Heart right ventricle (tissue), 16 donors: ENCODE data around the gene NOP10. TPM values are rescaled to one million over a fixed set of nuclear protein-coding genes. Genes with fewer than 3 reads are reported as not detected.
A peak's percentile ranks its signal among the peaks of the same experiment; 100 is the strongest.

Experiments used
- ATAC-seq, 8 donors: fragments of 200-7000 bp; cut with Tn5 transposase; one replicate each; pipeline ENCODE4 v1.9.1; 2020; ENCODE audit warnings: mild to moderate bottlenecking in 8 of 8, moderate library complexity in 8 of 8, moderate number of reproducible peaks in 1 of 8
- DNase-seq, 2 donors: peaks; one replicate each; pipeline ENCODE4 v3.0.0-alpha.2; 2020
- H3K27ac ChIP-seq, 10 donors: fragments of 200-600 bp; sonication (generic) in 2 of 10; one replicate each; pipeline versions ENCODE4 v1.5.0 to v1.8.0; 2020 to 2022; ENCODE audit warnings: mild to moderate bottlenecking in 3 of 10
- H3K27me3 ChIP-seq, 7 donors: fragments of 200-600 bp; one replicate each; pipeline ENCODE4 v1.8.0; 2021 to 2022; ENCODE audit warnings: mild to moderate bottlenecking in 2 of 7
- H3K36me3 ChIP-seq, 9 donors: fragments of 200-600 bp; sonication (generic) in 1 of 9; one replicate each; pipeline versions ENCODE4 v1.5.0 to v1.8.0; 2020 to 2022; ENCODE audit warnings: mild to moderate bottlenecking in 2 of 9
- H3K4me1 ChIP-seq, 9 donors: fragments of 200-600 bp; sonication (generic) in 1 of 9; one replicate each; pipeline versions ENCODE4 v1.5.0 to v1.8.0; 2020 to 2022; ENCODE audit warnings: mild to moderate bottlenecking in 4 of 9
- H3K4me3 ChIP-seq, 10 donors: fragments of 200-600 bp; sonication (generic) in 2 of 10; one replicate each; pipeline versions ENCODE4 v1.5.0 to v1.8.0; 2020 to 2022; ENCODE audit warnings: mild to moderate bottlenecking in 7 of 10, moderate library complexity in 2 of 10
- H3K9me3 ChIP-seq, 11 donors: fragments of 200-600 bp in 10 of 11; sonication (generic) in 2 of 11; one replicate each; pipeline versions ENCODE4 v1.5.0 to v1.8.0; 2013 to 2022; ENCODE audit warnings: mild to moderate bottlenecking in 2 of 11, control low read depth in 1 of 11, moderate library complexity in 1 of 11
- WGBS, 2 donors: extraction: QIAGEN DNeasy Blood & Tissue Kit; methylation state at CpG; one replicate each; pipeline ENCODE4 v1.1.7; 2013; ENCODE audit warnings: inconsistent platforms in 1 of 2; 5-methylcytosine and 5-hydroxymethylcytosine counted together
- intact Hi-C, 10 donors: fragments of 100-400 bp; cut with DNase I; formaldehyde crosslinking; loops; one replicate each; pipeline versions ENCODE4 v1.11.1 to v1.14.2; 2022
- polyA plus RNA-seq, 2 donors: library from polyadenylated mRNA; stranded (reverse); fragments of 200-250 nt; gene quantifications; one replicate each; pipeline ENCODE4 v1.2.3, GENCODE V29; 2013
- total RNA-seq, 10 donors: library from RNA; stranded (reverse); fragmentation: NEBNext Ultra II Directional in 3 of 10; extraction: Animal tissue kit (Norgen Biotek cat#: 25700) in 3 of 10; gene quantifications; one replicate each; pipeline versions ENCODE4 v1.2.1 to v1.2.4, GENCODE V29; 2021 to 2023
- TF ChIP-seq, protein P1 (sequence below), 9 donors: fragments of 200-600 bp; sonication (generic) in 2 of 9; IDR thresholded peaks; one replicate each; pipeline versions ENCODE4 v1.5.0 to v1.8.0; 2021 to 2022; ENCODE audit warnings: antibody characterized with exemption in 9 of 9, mild to moderate bottlenecking in 5 of 9, moderate library complexity in 1 of 9
- donor health status: Arrhythmogenic right ventricular cardiomyopathy.
- donor health status: ischemic (EF 13 %, LVEDD 7.1; RV severe dilation, severe dysfunction).
- donor health status: healthy with polysubstance abuse.
- donor health status: DM: no; HTN: yes; CAD: no.
- donor health status: DM: no; HTN: no; CAD: no.
- donor health status: ischemic (EF 25% LVEDD 6.9; RV normal size, moderate dysfunction).
- donor health status: ischemic (EF 25% LVEDD 5.7; RV mildly dilated, moderate dysfunction).
- donor health status: healthy.
- donor health status: DM: yes; HTN: yes; CAD: no.
- donor health status: Ischemic cardiomyopathy.
- donor health status: ischemic (EF 35%, LVEDD 5.7; RV mildly dilated, moderate dysfunction).
- donor health status: nonischemic (EF 11% LVEDD 7.7; RV severe dilation, severe dysfunction).
- donor health status: DM: yes; HTN: yes; CAD: no.
- donor health status: PGD.
- donor health status: ischemic (EF 29% LVEDD 5.4; RV normal size, mild dysfunction).
- donor health status: nonischemic (EF 23%, LVEDD 6.1; RV moderate dilation, normal function).

Gene NOP10
- total and polyA plus RNA-seq, 12 donors = 92.3 to 410 (median 119) TPM

DNA sequence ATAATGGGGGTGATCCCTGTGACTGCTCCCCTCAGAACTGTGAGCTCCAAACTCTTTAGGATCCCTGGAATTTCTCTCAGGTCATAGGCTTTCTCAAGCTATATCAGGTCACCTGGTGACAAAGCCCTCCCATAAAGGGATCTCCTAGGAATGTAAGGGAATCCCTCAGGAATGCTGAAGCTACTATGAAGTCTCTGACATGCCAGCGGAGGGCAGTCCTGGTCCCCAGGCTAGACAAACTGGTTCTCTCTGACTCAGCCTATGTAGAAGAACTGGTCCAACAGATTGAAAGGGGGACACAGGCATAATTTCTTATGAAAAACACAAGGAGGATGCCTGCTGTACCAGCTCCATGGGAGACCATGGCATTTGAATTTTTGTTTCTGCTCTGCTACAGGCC, 17.4 kb upstream of the NOP10 start:
- Histone ChIP-seq H3K27ac (no peak overlapping the region), H3K4me3 (no peak overlapping the region), H3K4me1 (peaks cover 0 to 9% (median 6%) of the 10 kb centered on the region in 9 donors), H3K9me3 (no peaks in the 10 kb centered on the region), H3K27me3 (no peaks in the 10 kb centered on the region), H3K36me3 (peaks cover 0 to 89% (median 28%) of the 10 kb centered on the region in 9 donors)
- intact Hi-C loops = loop anchor here in 6 of 10 donors (10.0 kb wide), 3 partner anchors 115 to 255 kb away; partner anchors contain the start of genes EMC7 (in 3 of the 6), PGBD4 (in 3 of the 6) and GOLGA8B (in 1 of the 6)
- TF ChIP-seq, protein P1, sequence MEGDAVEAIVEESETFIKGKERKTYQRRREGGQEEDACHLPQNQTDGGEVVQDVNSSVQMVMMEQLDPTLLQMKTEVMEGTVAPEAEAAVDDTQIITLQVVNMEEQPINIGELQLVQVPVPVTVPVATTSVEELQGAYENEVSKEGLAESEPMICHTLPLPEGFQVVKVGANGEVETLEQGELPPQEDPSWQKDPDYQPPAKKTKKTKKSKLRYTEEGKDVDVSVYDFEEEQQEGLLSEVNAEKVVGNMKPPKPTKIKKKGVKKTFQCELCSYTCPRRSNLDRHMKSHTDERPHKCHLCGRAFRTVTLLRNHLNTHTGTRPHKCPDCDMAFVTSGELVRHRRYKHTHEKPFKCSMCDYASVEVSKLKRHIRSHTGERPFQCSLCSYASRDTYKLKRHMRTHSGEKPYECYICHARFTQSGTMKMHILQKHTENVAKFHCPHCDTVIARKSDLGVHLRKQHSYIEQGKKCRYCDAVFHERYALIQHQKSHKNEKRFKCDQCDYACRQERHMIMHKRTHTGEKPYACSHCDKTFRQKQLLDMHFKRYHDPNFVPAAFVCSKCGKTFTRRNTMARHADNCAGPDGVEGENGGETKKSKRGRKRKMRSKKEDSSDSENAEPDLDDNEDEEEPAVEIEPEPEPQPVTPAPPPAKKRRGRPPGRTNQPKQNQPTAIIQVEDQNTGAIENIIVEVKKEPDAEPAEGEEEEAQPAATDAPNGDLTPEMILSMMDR (IDR thresholded peaks at IDR 0.05) = no peak
- 96 to 100% methylated on average over 1 of the region's 1 CpG for WGBS, 2 donors
- ATAC-seq = no peak
- no peak for DNase-seq

GRCh38 chr15:34359416-34359815, 16.5 kb upstream of the NOP10 start:
- H3K27ac ChIP-seq = no peak overlapping the region
- H3K36me3 ChIP-seq = peaks cover 0 to 98% (median 28%) of the 10 kb centered on the region in 9 donors
- intact Hi-C loops = no loop called here
- peaks cover 0 to under 1% (median 0%) of the 10 kb centered on the region in 9 donors for H3K4me1 ChIP-seq
- no peaks in the 10 kb centered on the region for H3K9me3 ChIP-seq
- H3K27me3 ChIP-seq = no peaks in the 10 kb centered on the region
- ATAC-seq (no peak), DNase-seq (no peak)
- 78 to 79% methylated on average over 3 of the region's 3 CpGs for WGBS, 2 donors
- H3K4me3 ChIP-seq = no peak overlapping the region
- TF ChIP-seq, protein P1 (IDR thresholded peaks at IDR 0.05) = no peak

- no peaks in the 10 kb centered on the region for H3K4me1 ChIP-seq
- WGBS, 2 donors = 93 to 95% methylated on average over 4 of the region's 4 CpGs
- DNase-seq (no peak), ATAC-seq (no peak)
- H3K4me3 ChIP-seq = no peak overlapping the region
- no peak overlapping the region for H3K27ac ChIP-seq
- H3K27me3 ChIP-seq = no peaks in the 10 kb centered on the region
- TF ChIP-seq, protein P1 (IDR thresholded peaks at IDR 0.05) = no peak
- intact Hi-C loops = no loop called here
- H3K36me3 ChIP-seq = peaks cover 0 to 100% (median 28%) of the 10 kb centered on the region in 9 donors
- no peaks in the 10 kb centered on the region for H3K9me3 ChIP-seq
These were observed 16.0 kb upstream of the NOP10 start for GRCh38 chr15:34358948-34359347.

- intact Hi-C loops = no loop called here
These were observed 15.4 kb upstream of the NOP10 start for GRCh38 chr15:34358367-34358766.

More at GRCh38 chr15:34358367-34358766, 15.4 kb upstream of the NOP10 start:
- Histone ChIP-seq H3K36me3 (peaks cover 0 to 95% (median 28%) of the 10 kb centered on the region in 9 donors), H3K4me1 (no peaks in the 10 kb centered on the region), H3K9me3 (no peaks in the 10 kb centered on the region), H3K4me3 (no peak overlapping the region), H3K27ac (no peak overlapping the region), H3K27me3 (no peaks in the 10 kb centered on the region)
- ATAC-seq (no peak), DNase-seq (no peak)
- TF ChIP-seq, protein P1 (IDR thresholded peaks at IDR 0.05) = peak in 4 of 9 donors; percentile 11 to 15 (median 13)
- 69 to 75% methylated on average over 3 of the region's 3 CpGs for WGBS, 2 donors
